GM18508 (cell line): Measurements from ENCODE around the gene CDC42SE2.
"Not testable (repeated sequence)": the region's sequence is repeated elsewhere in the genome, so short reads cannot be mapped to it uniquely, and the experiment has no call there.

Source experiments
- ATAC-seq: cut with Tn5 transposase; IDR thresholded peaks from one replicate; pipeline ENCODE4 v1.9.1; 2021; ENCODE audit warnings: moderate number of reproducible peaks; ENCODE audit not compliant: insufficient read depth, unreplicated experiment

CDC42SE2 gene

GRCh38 chr5:131246504-131246903 lies 17.3 kb upstream of the CDC42SE2 start:
- ATAC-seq: no peak

- no peak for ATAC-seq
Observed at GRCh38 chr5:131250751-131251475, 12.9 kb upstream of the CDC42SE2 start.

GRCh38 chr5:131252824-131253171 lies 11.1 kb upstream of the CDC42SE2 start:
- ATAC-seq: peak; percentile 82

- ATAC-seq: not testable (repeated sequence)
Observed at GRCh38 chr5:131254025-131254424, 9.8 kb upstream of the CDC42SE2 start.

GRCh38 chr5:131254741-131255140 lies 9.1 kb upstream of the CDC42SE2 start:
- ATAC-seq: no peak

- ATAC-seq: no peak
Observed at GRCh38 chr5:131256507-131256823, 7.4 kb upstream of the CDC42SE2 start.

GRCh38 chr5:131258733-131259132 lies 5.1 kb upstream of the CDC42SE2 start:
- no peak for ATAC-seq

GRCh38 chr5:131259326-131259725 lies 4.5 kb upstream of the CDC42SE2 start:
- ATAC-seq: no peak

GRCh38 chr5:131260895-131261294 lies 3.0 kb upstream of the CDC42SE2 start:
- ATAC-seq: no peak

GRCh38 chr5:131261483-131261882 lies 2.4 kb upstream of the CDC42SE2 start:
- ATAC-seq: no peak

GRCh38 chr5:131262953-131263541 lies 806 bp upstream of the CDC42SE2 start:
- peak; percentile 17 for ATAC-seq

GRCh38 chr5:131264451-131265099 lies 722 bp downstream of the CDC42SE2 start:
- no peak for ATAC-seq

GRCh38 chr5:131265311-131265803 lies 1.5 kb downstream of the CDC42SE2 start:
- ATAC-seq: peak; percentile 40

- ATAC-seq: no peak
Observed at GRCh38 chr5:131266370-131267060, 2.7 kb downstream of the CDC42SE2 start.

GRCh38 chr5:131268758-131269370 lies 5.0 kb downstream of the CDC42SE2 start:
- ATAC-seq: no peak

- no peak for ATAC-seq
Observed at GRCh38 chr5:131270809-131271208, 7.0 kb downstream of the CDC42SE2 start.

- not testable (repeated sequence) for ATAC-seq
Observed at GRCh38 chr5:131271888-131272287, 8.0 kb downstream of the CDC42SE2 start.

- no peak for ATAC-seq
Observed at GRCh38 chr5:131272307-131272706, 8.5 kb downstream of the CDC42SE2 start.

- no peak for ATAC-seq
Observed at GRCh38 chr5:131272724-131273123, 8.9 kb downstream of the CDC42SE2 start.

- ATAC-seq: no peak
Observed at GRCh38 chr5:131274326-131275063, 10.6 kb downstream of the CDC42SE2 start.
